HepG2 (cell line): Measurements from ENCODE around the gene TSPAN32.

Source experiments
- CTCF ChIP-seq: sonication (generic); formaldehyde crosslinking; IDR thresholded peaks from 2 replicates; pipeline ENCODE4 v1.5.0; 2020; ENCODE audit warnings: mild to moderate bottlenecking, missing genetic modification reagents, moderate library complexity
- NONO ChIP-seq, 2 experiments: fragments of 450-650 bp in 1 of 2; sonication (generic) in 1 of 2; formaldehyde crosslinking in 1 of 2; IDR thresholded peaks in 1 of 2; conservative IDR thresholded peaks in 1 of 2; 2 replicates each; pipeline versions ENCODE4 v1.6.1 to v1.8.0; 2017 to 2022; ENCODE audit warnings: mild to moderate bottlenecking in 1 of 2, missing genetic modification reagents in 1 of 2, moderate library complexity in 1 of 2
- PRPF4 ChIP-seq: fragments of 200-400 bp; formaldehyde crosslinking; IDR thresholded peaks from 2 replicates; pipeline ENCODE4 v1.6.1; 2016; ENCODE audit warnings: low read length, low read depth; ENCODE audit not compliant: poor library complexity, severe bottlenecking
- TCF7 ChIP-seq: sonication (generic); IDR thresholded peaks from 2 replicates; pipeline ENCODE4 v1.6.1; 2016; ENCODE audit warnings: antibody characterized with exemption, low read depth
- ZNF407 ChIP-seq: sonication (generic); formaldehyde crosslinking; IDR thresholded peaks from one replicate; pipeline ENCODE4 v1.5.1; 2020; ENCODE audit warnings: mild to moderate bottlenecking, missing genetic modification reagents; ENCODE audit errors: not compliant biosample characterization
- ZNF607 ChIP-seq: sonication (generic); formaldehyde crosslinking; IDR thresholded peaks from 2 replicates; pipeline ENCODE4 v1.5.1; 2020; ENCODE audit warnings: missing genetic modification reagents, mild to moderate bottlenecking, borderline replicate concordance
- ZNF773 ChIP-seq: sonication (generic); formaldehyde crosslinking; IDR thresholded peaks from 2 replicates; pipeline ENCODE4 v1.4.0; 2020; ENCODE audit warnings: missing genetic modification reagents, borderline replicate concordance

GRCh38 chr11:2310073-2310785, 8.4 kb downstream of the TSPAN32 start:
- TF ChIP-seq PRPF4 = no peak
- TF ChIP-seq ZNF773 (CRISPR knock-in tag) = no peak
- no peak for TF ChIP-seq CTCF
- no peak for TF ChIP-seq NONO (IDR thresholded peaks at IDR 0.05)
- TF ChIP-seq NONO (CRISPR knock-in tag; conservative IDR thresholded peaks at IDR 0.05) = no peak
- no peak for TF ChIP-seq TCF7
- TF ChIP-seq ZNF407 (CRISPR knock-in tag) = no peak
- TF ChIP-seq ZNF607 (CRISPR knock-in tag) = no peak
